Measurements from ENCODE around the gene DGCR6L.
"Not testable (repeated sequence)": the region's sequence is repeated elsewhere in the genome, so short reads cannot be mapped to it uniquely, and the experiment has no call there.

The DGCR6L gene

DNA sequence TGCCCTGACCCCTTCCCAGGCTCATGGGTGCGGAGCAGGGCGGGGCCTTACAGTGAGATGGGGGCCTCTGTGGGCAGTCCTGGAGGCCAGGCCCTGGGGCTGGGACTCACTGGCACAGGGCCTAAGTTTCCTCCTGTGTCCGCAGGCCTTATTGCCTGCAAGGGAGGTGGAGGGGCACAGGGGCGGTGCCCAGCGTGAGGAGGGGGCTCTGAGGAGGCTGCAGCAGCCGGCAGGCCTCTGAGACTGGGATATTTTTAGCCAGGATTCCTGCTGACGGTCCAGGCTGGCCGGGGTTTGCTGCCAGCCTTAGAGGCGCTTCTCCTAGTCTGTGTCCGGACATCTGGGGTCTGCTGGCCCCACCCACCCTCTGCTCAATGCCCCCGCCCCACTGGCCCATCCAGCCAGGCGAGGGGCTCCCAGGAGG, 46.1 kb downstream of the DGCR6L start:
- no peak for DNase-seq

DNA sequence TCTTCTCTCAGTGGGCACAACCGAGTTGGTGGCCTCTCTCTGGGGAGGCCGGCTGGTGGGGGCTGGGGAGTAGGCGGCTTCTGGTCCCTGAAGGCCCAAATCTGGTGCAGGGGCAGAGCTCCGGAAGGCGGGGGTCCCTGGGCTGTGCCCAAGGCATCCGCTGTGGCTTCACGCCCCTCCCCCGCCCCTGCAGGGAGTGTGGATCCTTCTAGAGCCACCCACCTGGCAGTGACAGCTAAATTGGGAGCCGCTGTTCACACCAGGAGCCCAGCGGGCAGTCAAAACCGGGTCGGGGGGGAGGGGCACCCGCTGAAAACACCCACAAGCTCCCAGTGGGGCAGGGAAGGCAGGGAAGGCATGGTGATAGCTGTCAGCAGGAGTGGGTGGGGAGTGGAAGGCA, 47.2 kb downstream of the DGCR6L start:
- DNase-seq = no peak

DNA sequence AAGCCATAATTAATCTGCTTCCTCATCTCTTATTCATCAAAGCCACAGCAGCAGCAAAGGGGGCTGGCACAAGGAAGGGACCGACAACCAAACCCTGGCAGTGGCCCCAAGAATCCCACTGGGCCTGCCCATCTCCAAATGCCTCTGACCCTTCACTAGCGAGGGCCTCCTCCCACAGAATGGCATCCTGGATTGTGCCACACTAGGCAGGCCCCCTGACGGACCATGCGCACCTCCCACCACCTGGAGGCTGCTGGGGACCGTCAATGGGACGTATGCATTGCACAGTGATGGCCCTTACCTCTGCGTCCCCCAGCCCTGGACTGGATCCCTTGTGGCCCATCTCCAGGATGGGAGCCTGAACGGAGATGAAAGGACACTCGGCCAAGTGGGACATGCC, 47.7 kb downstream of the DGCR6L start:
- no peak for DNase-seq

DNA sequence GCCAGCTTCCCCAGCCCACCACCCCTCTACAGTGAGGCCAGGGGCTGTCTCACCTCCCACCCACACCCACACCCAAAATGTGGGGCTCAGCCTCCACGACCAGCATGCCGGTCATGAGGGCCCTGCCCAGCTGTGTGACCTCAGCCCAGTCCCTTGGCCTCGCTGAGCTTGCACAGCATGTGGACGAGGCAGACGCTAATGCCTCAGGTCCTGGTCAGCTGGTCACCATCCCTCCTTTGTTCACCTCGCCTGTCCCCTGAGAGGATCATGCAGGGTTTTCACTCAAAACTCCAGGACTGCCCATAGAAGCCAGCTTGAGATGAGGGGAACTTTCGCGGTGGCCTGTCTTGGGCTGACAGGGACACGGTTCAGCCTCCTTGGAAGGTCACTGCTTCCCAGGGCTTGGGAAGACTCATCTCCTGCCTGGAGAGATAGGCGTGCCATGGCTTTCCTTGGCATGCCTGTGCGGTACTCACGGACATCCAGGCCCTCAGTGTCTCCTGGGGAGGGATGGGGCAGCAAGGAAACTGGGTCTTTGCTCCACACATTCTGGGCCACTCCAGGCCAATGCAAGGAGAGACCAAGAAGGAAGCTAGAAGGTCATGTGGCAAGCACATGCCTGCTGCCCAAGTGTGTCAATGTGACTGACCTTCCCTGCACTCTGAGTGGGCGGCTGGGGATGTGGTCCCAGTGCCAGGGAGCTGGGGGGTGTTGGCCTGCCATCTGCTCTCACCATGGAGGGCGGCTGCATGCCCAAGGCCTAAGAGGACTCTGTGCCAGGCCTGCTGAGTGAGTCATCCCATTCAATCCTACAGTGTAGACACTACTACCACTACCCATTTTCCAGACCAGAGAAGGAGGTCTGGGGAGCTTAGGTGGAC, 48.5 kb downstream of the DGCR6L start:
- no peak for DNase-seq

DNA sequence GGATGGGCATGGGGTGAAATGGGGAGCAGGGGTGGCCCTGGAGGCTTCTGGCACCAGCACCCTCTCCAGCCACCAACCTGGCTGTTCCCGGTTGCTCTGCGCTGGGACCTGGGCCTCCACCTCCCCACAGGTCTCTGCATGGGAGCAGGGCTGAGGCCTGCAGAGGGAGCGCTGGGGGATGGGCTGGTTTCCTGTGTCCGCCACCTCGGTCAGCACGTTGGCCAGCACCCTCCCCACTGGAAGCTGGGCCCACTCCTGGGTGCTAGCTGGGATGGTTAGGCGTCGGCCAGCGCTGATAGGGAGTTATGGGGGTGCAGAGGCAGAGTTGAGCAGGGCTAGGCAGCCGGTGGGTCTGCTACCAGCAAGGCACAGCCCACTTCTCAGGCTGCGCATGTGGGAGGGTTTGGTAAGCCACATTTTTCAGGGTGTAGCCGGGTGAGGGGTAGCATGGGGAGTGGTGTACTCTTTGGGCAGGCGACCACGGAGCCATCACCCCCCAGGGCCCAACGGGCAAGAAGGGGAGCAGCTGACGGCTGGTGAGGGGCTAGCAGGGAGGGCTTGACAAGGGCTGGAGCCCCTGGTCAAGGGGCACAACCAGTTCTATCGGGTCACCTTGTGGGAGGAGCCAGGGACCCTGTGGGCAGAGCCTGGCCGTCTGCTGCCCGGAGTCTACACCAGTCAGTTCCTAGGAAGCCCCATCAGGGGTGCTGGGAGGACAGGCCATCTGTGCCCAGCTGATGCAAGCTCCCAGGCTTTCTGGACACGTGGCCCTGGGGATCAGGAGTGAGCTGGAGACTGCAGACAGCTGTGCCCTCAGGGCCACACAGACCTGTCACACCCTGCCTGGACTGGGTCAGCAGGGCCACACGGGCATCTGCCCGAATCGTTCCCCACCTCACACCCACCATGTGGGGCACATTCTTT, 49.4 kb downstream of the DGCR6L start:
- DNase-seq = not testable (repeated sequence)

DNA sequence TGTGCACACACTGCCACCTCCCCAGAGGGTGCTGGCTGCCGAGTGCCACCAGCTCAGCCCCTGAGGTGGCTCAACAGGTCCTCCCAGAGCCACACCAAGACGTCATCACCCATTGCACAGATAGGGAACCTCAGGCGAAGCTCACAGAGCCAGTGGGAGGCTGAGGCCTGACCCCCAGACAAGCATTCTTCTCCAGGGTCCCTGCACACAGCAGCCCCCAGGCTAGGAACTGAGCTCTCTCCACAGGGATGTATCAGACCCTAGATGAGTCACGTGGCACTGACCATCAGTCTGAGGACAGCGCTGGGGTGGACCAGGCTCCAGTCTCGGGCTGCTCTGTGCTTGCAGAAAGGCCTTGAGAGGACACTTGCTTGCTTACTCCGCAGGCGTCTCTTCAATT, 50.2 kb downstream of the DGCR6L start:
- not testable (repeated sequence) for DNase-seq

DNA sequence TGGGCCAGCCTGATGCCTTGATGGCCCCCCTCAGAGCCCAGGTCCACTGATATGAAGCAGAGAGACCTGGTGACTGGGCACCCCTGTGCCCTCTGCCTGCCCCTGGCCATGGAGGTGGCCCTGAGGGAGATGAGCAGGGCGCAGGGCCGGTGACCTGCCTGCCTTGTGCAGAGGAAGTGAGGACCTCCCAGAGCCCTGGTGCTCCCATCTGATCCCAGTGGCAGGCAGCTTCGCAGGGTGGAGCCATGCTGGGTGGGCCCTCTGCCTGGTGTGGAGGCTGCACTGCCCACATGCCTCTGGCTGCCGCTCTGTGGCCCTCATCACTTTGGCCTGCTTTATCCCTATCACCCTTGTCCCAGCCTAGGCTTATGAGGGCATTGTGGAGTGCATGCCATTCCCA, 50.7 kb downstream of the DGCR6L start:
- not testable (repeated sequence) for DNase-seq

DNA sequence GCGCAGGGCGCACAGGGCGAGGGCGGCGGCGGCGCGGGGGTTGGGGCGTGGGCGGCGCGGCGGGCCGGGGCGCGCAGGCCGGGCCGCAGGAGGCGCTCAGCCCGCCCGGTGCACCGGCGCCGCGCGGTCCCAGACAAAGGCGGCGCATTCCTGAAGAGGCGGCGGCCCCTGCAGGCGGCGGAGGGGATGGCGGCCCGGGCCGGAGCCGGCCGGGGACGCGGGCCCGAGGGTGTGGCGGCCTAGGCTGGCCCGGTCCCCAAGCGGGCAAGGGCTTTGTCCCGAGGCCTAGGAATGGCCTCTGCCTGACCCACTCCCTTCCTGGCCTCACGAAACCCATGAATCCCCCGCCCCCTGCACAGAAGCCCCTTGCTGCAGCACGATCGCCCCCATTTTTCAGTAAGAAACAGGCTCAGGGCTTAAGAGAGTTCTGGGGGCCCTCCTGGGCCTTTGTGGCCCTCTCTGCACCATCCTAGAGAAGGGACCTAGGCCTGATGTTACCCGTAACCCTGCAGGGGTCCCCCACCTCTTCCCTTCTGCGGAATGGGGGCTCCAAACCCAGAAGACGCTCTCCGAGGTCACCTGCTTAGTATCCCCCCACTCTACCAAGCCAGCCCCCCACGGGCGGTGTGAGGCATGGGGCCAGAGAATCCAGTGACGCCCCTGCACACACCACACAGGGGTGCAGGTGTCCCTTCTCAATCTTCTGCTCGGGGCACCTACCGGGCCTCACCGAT, 51.4 kb downstream of the DGCR6L start, which contains the start of gene RTN4R:
TSS of gene RTN4R (minus strand) at position 40 of the 734 bp plus-strand sequence. CDS start 226 bp downstream, outside the sequence.
- DNase-seq = no peak

DNA sequence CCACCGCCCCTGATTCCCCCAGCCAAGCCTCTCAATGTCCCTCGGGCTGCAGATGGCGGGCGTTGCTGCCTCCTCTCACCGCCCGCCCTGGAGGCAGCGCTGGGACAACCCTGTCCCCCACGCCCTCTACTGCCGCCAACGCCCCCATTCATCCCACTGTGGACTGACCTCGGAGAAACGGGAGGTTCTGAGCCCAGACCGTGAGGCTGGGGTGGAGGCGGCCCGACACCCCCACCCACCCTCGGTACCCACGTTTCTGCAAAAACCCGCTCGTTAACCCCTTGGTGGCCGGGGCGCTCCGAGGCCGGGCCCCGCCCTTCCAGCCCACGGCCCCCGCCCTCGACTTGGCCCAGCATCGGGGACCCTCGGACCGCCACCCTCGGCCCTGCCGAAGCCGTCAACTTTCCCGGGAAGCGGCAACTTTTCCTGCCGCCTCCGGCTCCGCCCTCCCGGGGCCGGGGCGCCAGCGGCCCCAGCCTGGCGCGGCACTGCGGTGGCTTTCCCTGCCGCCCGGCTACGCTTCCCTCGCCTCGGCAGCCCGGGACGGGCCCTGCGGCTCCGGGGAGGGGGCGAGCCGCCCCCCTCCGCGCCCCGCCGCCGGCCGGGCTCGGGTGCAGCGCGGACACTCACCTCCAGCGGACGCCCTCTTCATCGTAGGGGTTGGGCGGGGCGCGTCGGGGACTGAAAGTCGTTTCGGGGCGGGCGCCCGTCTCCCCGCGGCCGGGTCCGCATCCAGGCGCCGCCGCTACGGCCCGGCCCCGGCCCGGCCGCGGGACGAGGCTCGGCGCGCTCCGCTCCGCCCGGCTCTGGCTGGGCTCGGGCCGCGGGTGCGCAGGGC, 52.2 kb downstream of the DGCR6L start:
- DNase-seq = no peak

DNA sequence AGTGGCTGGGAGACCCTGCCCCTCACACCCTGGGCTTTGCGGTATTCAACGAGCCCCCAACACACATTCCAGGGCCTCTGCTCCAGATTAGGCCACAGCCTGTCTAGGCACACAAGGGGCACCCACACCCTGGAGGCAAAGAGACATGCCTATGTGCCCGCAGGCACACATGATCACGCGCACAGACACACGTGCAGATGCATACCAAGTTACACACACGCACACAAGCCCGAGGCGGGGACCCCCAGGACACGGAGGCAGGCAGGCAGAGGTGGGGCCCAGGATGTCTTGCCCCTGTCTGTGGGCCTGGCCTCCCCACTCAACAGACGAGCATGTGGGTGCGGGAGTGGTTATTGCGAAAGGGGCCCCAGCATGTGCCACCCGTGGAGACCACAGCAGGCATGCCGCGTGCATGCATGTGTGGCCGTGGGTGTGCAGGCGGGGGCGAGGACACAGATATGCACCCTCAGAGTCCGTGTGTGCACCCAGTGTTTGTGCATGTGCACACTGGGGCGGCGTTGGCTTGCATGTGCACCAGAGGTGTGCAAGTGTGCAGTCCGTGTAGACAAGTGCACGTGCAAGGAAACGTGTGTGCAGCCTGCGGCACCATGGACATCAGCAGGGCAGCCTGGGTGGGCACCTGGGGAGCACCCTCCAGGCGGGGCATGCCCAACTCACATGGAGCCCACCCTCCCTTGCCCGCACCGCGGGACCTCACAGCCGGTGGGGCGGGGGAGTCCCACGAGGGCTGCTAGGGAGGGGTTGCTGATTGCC, 53.0 kb downstream of the DGCR6L start:
- DNase-seq = not testable (repeated sequence)

DNA sequence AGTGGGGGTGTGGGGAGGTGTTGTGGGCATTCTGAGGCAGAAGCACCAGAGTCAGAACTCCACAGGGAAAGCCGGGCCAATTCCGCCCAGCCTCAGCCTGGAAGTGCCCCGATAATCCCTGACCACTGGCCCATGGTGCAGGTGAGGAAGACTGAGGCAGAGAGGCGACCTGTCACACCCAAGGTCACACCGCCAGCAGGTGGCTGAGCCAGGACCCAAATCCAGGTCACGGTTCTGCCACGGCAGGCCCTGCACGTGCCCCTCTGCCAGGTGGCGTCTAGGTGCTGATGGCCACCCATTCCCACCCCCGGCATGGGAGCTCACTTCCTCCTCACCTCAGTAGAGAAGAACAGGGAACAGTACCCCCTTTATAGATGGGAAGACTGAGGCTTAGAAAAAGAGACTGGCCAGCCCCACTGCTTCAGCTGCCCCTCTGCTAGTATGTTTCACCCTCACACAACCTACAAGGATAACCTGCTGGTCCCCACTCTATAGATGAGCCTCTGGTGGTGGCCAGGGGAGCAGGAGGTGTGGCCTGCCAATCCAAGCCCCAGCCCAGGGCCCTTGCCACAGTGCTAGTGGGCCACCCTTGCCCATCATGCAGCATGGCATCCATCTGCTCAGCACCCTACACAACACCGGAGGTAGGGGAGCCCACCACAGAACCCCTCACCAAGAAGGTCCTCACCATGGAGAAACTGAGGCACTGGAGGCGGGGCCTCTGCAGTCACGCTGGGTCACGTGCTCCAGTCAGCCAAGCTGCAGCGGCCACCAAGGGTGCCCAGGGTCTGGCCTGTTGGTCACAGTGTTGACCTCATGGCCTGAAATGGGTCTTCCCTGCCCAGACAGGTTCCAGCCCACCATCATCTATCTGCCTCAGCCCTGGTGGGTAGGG, 53.8 kb downstream of the DGCR6L start:
- DNase-seq = not testable (repeated sequence)

DNA sequence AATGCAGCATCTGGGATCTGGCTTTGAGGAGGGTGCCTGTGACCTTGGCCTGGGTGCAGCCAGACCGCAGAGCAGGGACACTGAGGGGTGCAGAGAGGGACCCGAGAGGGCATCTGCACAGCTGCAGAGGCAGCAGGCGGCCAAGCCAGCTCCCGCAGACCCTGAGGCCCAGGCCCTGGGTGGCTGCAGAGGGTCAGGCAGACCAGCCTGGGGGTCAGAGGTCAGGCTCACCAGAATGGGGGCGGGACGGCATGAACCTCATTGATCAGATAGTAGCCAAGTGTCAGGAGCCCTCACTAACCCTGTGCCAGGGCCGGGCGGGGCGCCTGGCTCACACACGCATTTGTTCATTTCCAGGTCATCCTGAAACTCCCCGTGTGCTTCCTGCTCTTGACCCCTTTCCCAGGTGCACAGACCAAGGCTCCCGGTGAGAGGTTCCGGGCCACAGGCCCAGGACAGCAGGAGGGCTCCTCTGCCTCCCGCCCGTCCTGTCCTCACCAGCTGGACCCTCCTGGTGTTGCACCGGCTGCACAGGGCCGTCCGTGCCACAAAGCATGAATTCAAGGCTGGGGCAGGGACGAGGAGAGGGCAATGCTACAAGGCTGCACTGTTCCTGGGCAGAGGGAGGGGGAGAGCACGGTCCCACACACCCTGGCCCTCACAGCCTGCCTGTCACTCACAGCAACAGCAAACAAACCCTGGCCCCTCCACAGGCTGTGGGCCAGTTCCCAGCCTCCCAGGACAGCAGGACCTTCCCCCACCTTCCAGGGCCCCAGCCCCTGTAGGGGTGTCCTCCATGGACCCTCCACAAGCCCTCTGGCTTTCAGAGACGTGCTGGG, 55.0 kb downstream of the DGCR6L start:
- DNase-seq = no peak
